Measurements from ENCODE around the gene TAS2R38. TPM values are rescaled to one million over a fixed set of nuclear protein-coding genes. Genes with fewer than 3 reads are reported as not detected.

Gene TAS2R38
- not detected in 2 replicates for total RNA-seq

GRCh38 chr7:141973673-141974072 is at the start of gene TAS2R38:
Gene TAS2R38, minus strand, starts transcription at chr7:141973773. Its CDS starts 84 bp downstream, at chr7:141973689.

DNA sequence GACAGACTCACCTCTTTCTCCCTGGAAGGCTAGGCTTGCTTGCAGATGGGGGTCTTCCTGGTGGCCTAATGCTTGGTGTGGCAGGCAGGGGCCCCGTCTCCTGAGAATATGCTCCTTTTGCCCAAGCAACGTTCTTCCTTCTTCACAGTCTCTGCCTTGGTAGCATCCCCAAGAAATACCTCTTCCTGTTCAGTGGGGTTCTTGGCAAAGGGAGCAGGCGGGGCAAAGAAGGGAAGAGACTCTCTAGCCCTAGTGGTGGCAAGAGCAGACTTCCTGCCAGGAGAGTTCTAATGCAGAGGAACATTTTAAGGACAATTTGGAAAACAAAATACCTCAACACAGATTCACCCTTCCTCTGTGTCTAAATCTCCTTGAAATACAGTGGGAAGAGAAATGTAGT is 26.8 kb downstream of the TAS2R38 start, which contains the start of gene CLEC5A:
CLEC5A (minus strand) TSS at position 179 of the 400 bp plus-strand sequence. CDS start 682 bp downstream, outside the sequence.

Other genes starting within 250 kb of the TAS2R38 start
- 172 and 203 TPM in 2 replicates for gene SSBP1, start 235.4 kb downstream of the TAS2R38 start, total RNA-seq
- 0.92 and 1.5 TPM in 2 replicates for gene TAS2R3, start 209.7 kb downstream of the TAS2R38 start, total RNA-seq
- gene TAS2R4, start 197.1 kb downstream of the TAS2R38 start, total RNA-seq: 0.99 and 1.2 TPM in 2 replicates
- gene TAS2R5, start 183.6 kb downstream of the TAS2R38 start, total RNA-seq: 0.79 and 0.81 TPM in 2 replicates
- not detected in 2 replicates for gene PRSS37, start 132.3 kb downstream of the TAS2R38 start, total RNA-seq
- gene OR9A4, start 57.4 kb downstream of the TAS2R38 start, total RNA-seq: not detected in 2 replicates
- not detected in 2 replicates for gene CLEC5A, start 26.8 kb downstream of the TAS2R38 start, total RNA-seq
- under 0.01 and 0.06 TPM in 2 replicates for gene MGAM, start 22.1 kb upstream of the TAS2R38 start, total RNA-seq
- gene MGAM2, start 137.9 kb upstream of the TAS2R38 start, total RNA-seq: not detected in 2 replicates